ENCODE results near the gene KRTAP12-3.

GRCh38 chr21:44643741-44644310 lies 13.9 kb upstream of the KRTAP12-3 start:
- TF ChIP-seq CTCF (IDR thresholded peaks at IDR 0.05): no peak
- no peak for TF ChIP-seq POLR2AphosphoS5 (IDR thresholded peaks at IDR 0.05)
- no peak for TF ChIP-seq EP300 (IDR thresholded peaks at IDR 0.05)
